Camera-type eye (tissue), 1 donor: ENCODE measurements around the gene GHSR. TPM values are rescaled to one million over a fixed set of nuclear protein-coding genes. Genes with fewer than 3 reads are reported as not detected.

Source experiments
- total RNA-seq: library from RNA; depleted of rRNA; stranded (reverse); fragments of >200 nt; gene quantifications from one replicate; pipeline ENCODE4 v1.2.3, GENCODE V29; 2014

GHSR gene, protein sequence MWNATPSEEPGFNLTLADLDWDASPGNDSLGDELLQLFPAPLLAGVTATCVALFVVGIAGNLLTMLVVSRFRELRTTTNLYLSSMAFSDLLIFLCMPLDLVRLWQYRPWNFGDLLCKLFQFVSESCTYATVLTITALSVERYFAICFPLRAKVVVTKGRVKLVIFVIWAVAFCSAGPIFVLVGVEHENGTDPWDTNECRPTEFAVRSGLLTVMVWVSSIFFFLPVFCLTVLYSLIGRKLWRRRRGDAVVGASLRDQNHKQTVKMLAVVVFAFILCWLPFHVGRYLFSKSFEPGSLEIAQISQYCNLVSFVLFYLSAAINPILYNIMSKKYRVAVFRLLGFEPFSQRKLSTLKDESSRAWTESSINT
- total RNA-seq = not detected

DNA sequence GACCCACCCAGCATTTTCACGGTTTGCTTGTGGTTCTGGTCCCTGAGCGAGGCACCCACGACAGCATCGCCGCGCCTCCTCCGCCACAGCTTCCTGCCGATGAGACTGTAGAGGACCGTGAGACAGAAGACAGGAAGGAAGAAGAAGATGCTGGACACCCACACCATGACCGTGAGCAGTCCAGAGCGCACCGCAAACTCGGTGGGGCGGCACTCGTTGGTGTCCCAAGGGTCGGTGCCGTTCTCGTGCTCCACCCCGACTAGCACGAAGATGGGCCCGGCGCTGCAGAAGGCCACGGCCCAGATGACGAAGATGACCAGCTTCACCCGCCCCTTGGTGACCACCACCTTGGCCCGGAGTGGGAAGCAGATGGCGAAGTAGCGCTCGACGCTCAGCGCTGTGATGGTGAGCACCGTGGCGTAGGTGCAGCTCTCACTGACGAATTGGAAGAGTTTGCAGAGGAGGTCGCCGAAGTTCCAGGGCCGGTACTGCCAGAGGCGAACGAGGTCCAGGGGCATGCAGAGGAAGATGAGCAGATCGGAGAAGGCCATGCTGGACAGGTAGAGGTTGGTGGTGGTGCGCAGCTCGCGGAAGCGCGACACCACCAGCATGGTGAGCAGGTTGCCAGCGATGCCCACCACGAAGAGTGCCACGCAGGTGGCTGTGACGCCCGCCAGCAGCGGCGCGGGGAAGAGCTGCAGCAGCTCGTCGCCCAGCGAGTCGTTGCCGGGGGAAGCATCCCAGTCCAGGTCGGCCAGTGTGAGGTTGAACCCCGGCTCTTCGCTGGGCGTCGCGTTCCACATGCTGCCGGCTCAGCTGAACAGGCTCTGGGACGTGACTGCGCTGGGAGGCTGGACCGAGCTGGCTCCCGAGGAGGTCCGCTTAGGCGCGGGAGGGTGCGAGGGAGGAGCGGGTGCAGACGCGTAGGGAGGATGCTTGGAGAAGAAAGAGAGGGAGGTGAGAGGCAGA lies at the start of gene GHSR:
TSS of gene GHSR (minus strand) at position 846 of the 969 bp plus-strand sequence. CDS start at position 803, 43 bp downstream.

Other genes starting within 250 kb of the GHSR start
- gene TNFSF10, start 75.0 kb upstream of the GHSR start, total RNA-seq = 21.5 TPM